Activated T-cell treated with anti-CD3 and anti-CD28 coated beads, Interleukin-2, amount 50 U/mL, for 24 hours (primary cell): Measurements from ENCODE around the gene EIF1AD.
"Not testable (repeated sequence)": the region's sequence is repeated elsewhere in the genome, so short reads cannot be mapped to it uniquely, and the experiment has no call there.

ENCODE experiments used
- DNase-seq: peaks from one replicate; pipeline ENCODE4 v3.0.0-alpha.2; 2020
- H3K27ac Mint-ChIP-seq: 2 replicates; pipeline ENCODE4 v1.8.0; 2020; ENCODE audit warnings: mild to moderate bottlenecking, mixed read lengths
- H3K27me3 Mint-ChIP-seq: 2 replicates; pipeline ENCODE4 v1.8.0; 2020; ENCODE audit warnings: mixed read lengths
- H3K36me3 Mint-ChIP-seq: 2 replicates; pipeline ENCODE4 v1.8.0; 2020; ENCODE audit warnings: low read depth, mixed read lengths
- H3K4me1 Mint-ChIP-seq: 2 replicates; pipeline ENCODE4 v1.8.0; 2020; ENCODE audit warnings: low read depth, mixed read lengths
- H3K4me3 Mint-ChIP-seq: 2 replicates; pipeline ENCODE4 v1.8.0; 2020; ENCODE audit warnings: mild to moderate bottlenecking, moderate library complexity, mixed read lengths
- H3K9me3 Mint-ChIP-seq: 2 replicates; pipeline ENCODE4 v1.8.0; 2020; ENCODE audit warnings: mixed read lengths

The EIF1AD gene

GRCh38 chr11:66013762-66014100, 11.8 kb upstream of the EIF1AD start:
- no peaks in the 10 kb centered on the region for H3K9me3 Mint-ChIP-seq
- H3K4me3 Mint-ChIP-seq: no peak overlapping the region
- H3K27me3 Mint-ChIP-seq: peaks cover 22% of the 10 kb centered on the region
- peaks cover 11% of the 10 kb centered on the region for H3K4me1 Mint-ChIP-seq
- no peak overlapping the region for H3K27ac Mint-ChIP-seq
- DNase-seq: no peak
- H3K36me3 Mint-ChIP-seq: no peaks in the 10 kb centered on the region

GRCh38 chr11:66012946-66013761, 11.2 kb upstream of the EIF1AD start:
- Mint-ChIP-seq H3K4me1 (peaks cover 11% of the 10 kb centered on the region), H3K36me3 (no peaks in the 10 kb centered on the region), H3K4me3 (no peak overlapping the region), H3K27me3 (peaks cover 22% of the 10 kb centered on the region), H3K9me3 (no peaks in the 10 kb centered on the region), H3K27ac (no peak overlapping the region)
- DNase-seq: no peak

GRCh38 chr11:66012371-66012945, 10.5 kb upstream of the EIF1AD start:
- Mint-ChIP-seq H3K36me3 (no peaks in the 10 kb centered on the region), H3K9me3 (no peaks in the 10 kb centered on the region), H3K27ac (no peak overlapping the region), H3K4me1 (peaks cover 7% of the 10 kb centered on the region), H3K4me3 (no peak overlapping the region), H3K27me3 (peaks cover 22% of the 10 kb centered on the region)
- no peak for DNase-seq

GRCh38 chr11:66011785-66012303, 9.9 kb upstream of the EIF1AD start, which contains the start of gene CST6:
Gene CST6 (plus strand): TSS chr11:66012008. CDS start chr11:66012045, 37 bp downstream.
- no peak for DNase-seq
- H3K27ac Mint-ChIP-seq: no peak within 1 kb of the TSS
- H3K27me3 Mint-ChIP-seq: peaks cover 22% of the 10 kb centered on the region
- peaks cover 3% of the 10 kb centered on the region for H3K4me1 Mint-ChIP-seq
- no peaks in the 10 kb centered on the region for H3K36me3 Mint-ChIP-seq
- H3K4me3 Mint-ChIP-seq: no peak within 1 kb of the TSS
- no peaks in the 10 kb centered on the region for H3K9me3 Mint-ChIP-seq

- Mint-ChIP-seq H3K27ac (no peak overlapping the region), H3K27me3 (peaks cover 22% of the 10 kb centered on the region), H3K4me3 (no peak overlapping the region), H3K36me3 (peaks cover 4% of the 10 kb centered on the region), H3K9me3 (no peaks in the 10 kb centered on the region), H3K4me1 (peaks cover 3% of the 10 kb centered on the region)
- DNase-seq: no peak
Measured at GRCh38 chr11:66011239-66011784, 9.4 kb upstream of the EIF1AD start.

GRCh38 chr11:66010036-66010435, 8.1 kb upstream of the EIF1AD start:
- not testable (repeated sequence) for H3K4me1 Mint-ChIP-seq, H3K4me3 Mint-ChIP-seq, H3K9me3 Mint-ChIP-seq, H3K27ac Mint-ChIP-seq, DNase-seq
- Mint-ChIP-seq H3K36me3 (peaks cover 14% of the 10 kb centered on the region), H3K27me3 (peaks cover 22% of the 10 kb centered on the region)

- Mint-ChIP-seq H3K4me3 (no peak overlapping the region), H3K27me3 (peaks cover 18% of the 10 kb centered on the region), H3K4me1 (peaks cover 15% of the 10 kb centered on the region), H3K9me3 (no peaks in the 10 kb centered on the region), H3K36me3 (peaks cover 29% of the 10 kb centered on the region), H3K27ac (no peak overlapping the region)
- DNase-seq: no peak
Measured at GRCh38 chr11:66008468-66009101, 6.6 kb upstream of the EIF1AD start.

GRCh38 chr11:66008095-66008467, 6.1 kb upstream of the EIF1AD start:
- no peak for DNase-seq
- H3K9me3 Mint-ChIP-seq: no peaks in the 10 kb centered on the region
- H3K27me3 Mint-ChIP-seq: peaks cover 14% of the 10 kb centered on the region
- peak overlapping the region; percentile 41 for H3K27ac Mint-ChIP-seq
- no peak overlapping the region for H3K4me3 Mint-ChIP-seq
- H3K4me1 Mint-ChIP-seq: peaks cover 20% of the 10 kb centered on the region
- peaks cover 34% of the 10 kb centered on the region for H3K36me3 Mint-ChIP-seq

GRCh38 chr11:66007201-66007634, 5.3 kb upstream of the EIF1AD start:
- H3K4me1 Mint-ChIP-seq: peaks cover 23% of the 10 kb centered on the region
- no peak overlapping the region for H3K4me3 Mint-ChIP-seq
- DNase-seq: no peak
- H3K36me3 Mint-ChIP-seq: peaks cover 41% of the 10 kb centered on the region
- H3K9me3 Mint-ChIP-seq: no peaks in the 10 kb centered on the region
- no peak overlapping the region for H3K27ac Mint-ChIP-seq
- H3K27me3 Mint-ChIP-seq: peaks cover 7% of the 10 kb centered on the region

- no peak for DNase-seq
- no peak overlapping the region for H3K4me3 Mint-ChIP-seq
- peak overlapping the region; percentile 26 for H3K27ac Mint-ChIP-seq
- peaks cover 45% of the 10 kb centered on the region for H3K36me3 Mint-ChIP-seq
- H3K4me1 Mint-ChIP-seq: peaks cover 20% of the 10 kb centered on the region
- H3K9me3 Mint-ChIP-seq: no peaks in the 10 kb centered on the region
- peaks cover 4% of the 10 kb centered on the region for H3K27me3 Mint-ChIP-seq
Measured at GRCh38 chr11:66006891-66007176, 4.9 kb upstream of the EIF1AD start.

GRCh38 chr11:66006134-66006890, 4.4 kb upstream of the EIF1AD start:
- Mint-ChIP-seq H3K36me3 (peaks cover 50% of the 10 kb centered on the region), H3K4me3 (no peak overlapping the region), H3K27ac (peak overlapping the region; percentile 26)

GRCh38 chr11:66004186-66004585, 2.2 kb upstream of the EIF1AD start:
- H3K27me3 Mint-ChIP-seq: no peaks in the 10 kb centered on the region
- H3K4me1 Mint-ChIP-seq: peaks cover 37% of the 10 kb centered on the region
- H3K9me3 Mint-ChIP-seq: no peaks in the 10 kb centered on the region
- peak overlapping the region; percentile 100 for H3K4me3 Mint-ChIP-seq
- DNase-seq: no peak
- H3K36me3 Mint-ChIP-seq: peaks cover 70% of the 10 kb centered on the region
- H3K27ac Mint-ChIP-seq: peak overlapping the region; percentile 81

More at GRCh38 chr11:66006134-66006890, 4.4 kb upstream of the EIF1AD start:
- no peak for DNase-seq
- H3K27me3 Mint-ChIP-seq: peaks cover under 1% of the 10 kb centered on the region
- H3K4me1 Mint-ChIP-seq: peaks cover 20% of the 10 kb centered on the region
- H3K9me3 Mint-ChIP-seq: no peaks in the 10 kb centered on the region

- H3K36me3 Mint-ChIP-seq: peaks cover 79% of the 10 kb centered on the region
- H3K27ac Mint-ChIP-seq: peak overlapping the region; percentile 99
- no peaks in the 10 kb centered on the region for H3K27me3 Mint-ChIP-seq
- DNase-seq: no peak
- H3K9me3 Mint-ChIP-seq: no peaks in the 10 kb centered on the region
- peaks cover 40% of the 10 kb centered on the region for H3K4me1 Mint-ChIP-seq
- peak overlapping the region; percentile 100 for H3K4me3 Mint-ChIP-seq
Measured at GRCh38 chr11:66003291-66003690, 1.3 kb upstream of the EIF1AD start.

GRCh38 chr11:66002648-66003225, 780 bp upstream of the EIF1AD start:
- Mint-ChIP-seq H3K9me3 (no peaks in the 10 kb centered on the region), H3K4me3 (peak overlapping the region; percentile 100), H3K4me1 (peaks cover 40% of the 10 kb centered on the region), H3K36me3 (peaks cover 84% of the 10 kb centered on the region), H3K27me3 (no peaks in the 10 kb centered on the region), H3K27ac (peak overlapping the region; percentile 99)
- DNase-seq: no peak
